WTC11 (cell line): ENCODE data around the gene OR2T1. TPM values are rescaled to one million over a fixed set of nuclear protein-coding genes. Genes with fewer than 3 reads are reported as not detected.

Experiments
- ATAC-seq: fragments of 200-7000 bp; cut with Tn5 transposase; 2 replicates; pipeline ENCODE4 v1.10.0; 2021; ENCODE audit warnings: mild to moderate bottlenecking, moderate library complexity
- Bru-seq: library from RNA; stranded (reverse); fragments of 400-500 nt; gene quantifications from one replicate; lab custom pipeline; 2021; lab: Mats Ljungman, UMichigan
- CTCF ChIA-PET: fragments of 300-600 bp; sonication (Branson Sonifier 250); formaldehyde crosslinking; loops from one replicate; lab custom pipeline; 2021; ENCODE audit warnings: antibody characterized with exemption; lab: Charles Lee
- POLR2A ChIA-PET: fragments of 350-600 bp; sonication (Branson Sonifier 250); formaldehyde crosslinking; loops from one replicate; lab custom pipeline; 2021; ENCODE audit warnings: antibody characterized with exemption; lab: Charles Lee
- DNase-seq: peaks from one replicate; pipeline ENCODE4 v3.0.0; 2021; ENCODE audit warnings: low spot score
- H3K27ac Mint-ChIP-seq: 2 replicates; pipeline ENCODE4 v1.8.0; 2021; ENCODE audit warnings: mixed read lengths
- H3K27me3 Mint-ChIP-seq: 2 replicates; pipeline ENCODE4 v1.8.0; 2021; ENCODE audit warnings: low read depth, mild to moderate bottlenecking, moderate library complexity, mixed read lengths
- H3K36me3 Mint-ChIP-seq: 2 replicates; pipeline ENCODE4 v1.8.0; 2021; ENCODE audit warnings: mixed read lengths
- H3K4me1 Mint-ChIP-seq: 2 replicates; pipeline ENCODE4 v1.8.0; 2022; ENCODE audit warnings: mixed read lengths
- H3K4me3 Mint-ChIP-seq: 2 replicates; pipeline ENCODE4 v1.8.0; 2021; ENCODE audit warnings: mild to moderate bottlenecking, moderate library complexity, mixed read lengths
- H3K9me3 Mint-ChIP-seq: 2 replicates; pipeline ENCODE4 v1.8.0; 2021; ENCODE audit warnings: mixed read lengths
- ELF4 ChIP-seq: sonication (generic); formaldehyde crosslinking; IDR thresholded peaks from 2 replicates; pipeline ENCODE4 v1.8.1; 2022; ENCODE audit warnings: low read depth, mild to moderate bottlenecking, moderate library complexity, missing genetic modification reagents
- ESRRA ChIP-seq: sonication (generic); formaldehyde crosslinking; IDR thresholded peaks from 2 replicates; pipeline ENCODE4 v1.8.1; 2022; ENCODE audit warnings: mild to moderate bottlenecking, missing genetic modification reagents, borderline replicate concordance
- GTF2I ChIP-seq: fragments of 250-450 bp; sonication (Bioruptor Pico); conservative IDR thresholded peaks from 2 replicates; pipeline ENCODE4 v1.4.0; 2021; ENCODE audit warnings: mild to moderate bottlenecking
- HMGA2 ChIP-seq: fragments of 250-450 bp; sonication (Bioruptor Pico); IDR thresholded peaks from 2 replicates; pipeline ENCODE4 v1.4.0; 2021; ENCODE audit warnings: mild to moderate bottlenecking, moderate library complexity
- IRF2 ChIP-seq: sonication (generic); formaldehyde crosslinking; IDR thresholded peaks from 2 replicates; pipeline ENCODE4 v1.8.0; 2022; ENCODE audit warnings: low read depth, missing genetic modification reagents, borderline replicate concordance
- JAZF1 ChIP-seq: fragments of 250-450 bp; sonication (Bioruptor Pico); IDR thresholded peaks from 2 replicates; pipeline ENCODE4 v1.9.0; 2021; ENCODE audit warnings: moderate library complexity, mild to moderate bottlenecking, inconsistent platforms
- NFYB ChIP-seq: sonication (generic); formaldehyde crosslinking; conservative IDR thresholded peaks from 2 replicates; pipeline ENCODE4 v1.8.0; 2022; ENCODE audit warnings: low read depth, missing genetic modification reagents
- TEAD4 ChIP-seq: sonication (generic); formaldehyde crosslinking; IDR thresholded peaks from 2 replicates; pipeline ENCODE4 v1.8.0; 2022; ENCODE audit warnings: mild to moderate bottlenecking, missing genetic modification reagents
- ZNF671 ChIP-seq: fragments of 250-450 bp; sonication (Bioruptor Pico); IDR thresholded peaks from 2 replicates; pipeline ENCODE4 v1.8.0; 2021; ENCODE audit warnings: mild to moderate bottlenecking
- long read RNA-seq, 3 experiments: library from RNA in 1 of 3; library from capped mRNA in 1 of 3; library from polyadenylated mRNA in 1 of 3; unstranded in 2 of 3; stranded (forward) in 1 of 3; transcript quantifications; one replicate each; pipeline ENCODE4 v2.0.0, GENCODE V29; 2021
- total RNA-seq: library from RNA; stranded (reverse); gene quantifications from 3 replicates; pipeline ENCODE4 v1.2.3, GENCODE V29; 2021
- TF ChIP-seq, protein P1 (sequence below): sonication (generic); formaldehyde crosslinking; IDR thresholded peaks from 2 replicates; pipeline ENCODE4 v1.8.0; 2022; ENCODE audit warnings: mild to moderate bottlenecking, missing genetic modification reagents
- TF ChIP-seq, protein P2 (sequence below): sonication (generic); formaldehyde crosslinking; IDR thresholded peaks from 2 replicates; pipeline ENCODE4 v1.8.1; 2022; ENCODE audit warnings: mild to moderate bottlenecking, moderate library complexity, missing genetic modification reagents
- TF ChIP-seq, protein P3 (sequence below): fragments of 250-450 bp; sonication (Bioruptor Pico); conservative IDR thresholded peaks from 2 replicates; pipeline ENCODE4 v1.9.0; 2021; ENCODE audit warnings: mild to moderate bottlenecking
- TF ChIP-seq, protein P4 (sequence below): sonication (generic); formaldehyde crosslinking; IDR thresholded peaks from 2 replicates; pipeline ENCODE4 v1.8.0; 2022; ENCODE audit warnings: mild to moderate bottlenecking, missing genetic modification reagents
- TF ChIP-seq, protein P5 (sequence below): sonication (generic); formaldehyde crosslinking; conservative IDR thresholded peaks from 2 replicates; pipeline ENCODE4 v1.8.1; 2022; ENCODE audit warnings: mild to moderate bottlenecking, missing genetic modification reagents
- TF ChIP-seq, protein P6 (sequence below): fragments of 200-600 bp; IDR thresholded peaks from 2 replicates; pipeline ENCODE4 v1.8.0; 2022; ENCODE audit warnings: antibody characterized with exemption
- TF ChIP-seq, protein P7 (sequence below): fragments of 250-450 bp; sonication (Bioruptor Pico); IDR thresholded peaks from 2 replicates; pipeline ENCODE4 v2.1.2; 2022; ENCODE audit warnings: mild to moderate bottlenecking, moderate library complexity
- TF ChIP-seq, protein P8 (sequence below): sonication (generic); formaldehyde crosslinking; IDR thresholded peaks from 2 replicates; pipeline ENCODE4 v1.8.0; 2022; ENCODE audit warnings: missing genetic modification reagents
- TF ChIP-seq, protein P9 (sequence below): sonication (generic); formaldehyde crosslinking; conservative IDR thresholded peaks from 2 replicates; pipeline ENCODE4 v1.8.1; 2023; ENCODE audit warnings: mild to moderate bottlenecking, low read depth, missing genetic modification reagents, moderate library complexity
- TF ChIP-seq, protein P10 (sequence below): sonication (generic); formaldehyde crosslinking; IDR thresholded peaks from 2 replicates; pipeline ENCODE4 v1.8.0; 2023; ENCODE audit warnings: missing genetic modification reagents

The OR2T1 gene, protein sequence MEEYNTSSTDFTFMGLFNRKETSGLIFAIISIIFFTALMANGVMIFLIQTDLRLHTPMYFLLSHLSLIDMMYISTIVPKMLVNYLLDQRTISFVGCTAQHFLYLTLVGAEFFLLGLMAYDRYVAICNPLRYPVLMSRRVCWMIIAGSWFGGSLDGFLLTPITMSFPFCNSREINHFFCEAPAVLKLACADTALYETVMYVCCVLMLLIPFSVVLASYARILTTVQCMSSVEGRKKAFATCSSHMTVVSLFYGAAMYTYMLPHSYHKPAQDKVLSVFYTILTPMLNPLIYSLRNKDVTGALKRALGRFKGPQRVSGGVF
- total RNA-seq: not detected in 3 replicates
- not detected for Bru-seq, nascent RNA
- long read RNA-seq, experiment 1: 0 reads
- long read RNA-seq, experiment 2: 0 reads
- long read RNA-seq, experiment 3: 0 reads

DNA sequence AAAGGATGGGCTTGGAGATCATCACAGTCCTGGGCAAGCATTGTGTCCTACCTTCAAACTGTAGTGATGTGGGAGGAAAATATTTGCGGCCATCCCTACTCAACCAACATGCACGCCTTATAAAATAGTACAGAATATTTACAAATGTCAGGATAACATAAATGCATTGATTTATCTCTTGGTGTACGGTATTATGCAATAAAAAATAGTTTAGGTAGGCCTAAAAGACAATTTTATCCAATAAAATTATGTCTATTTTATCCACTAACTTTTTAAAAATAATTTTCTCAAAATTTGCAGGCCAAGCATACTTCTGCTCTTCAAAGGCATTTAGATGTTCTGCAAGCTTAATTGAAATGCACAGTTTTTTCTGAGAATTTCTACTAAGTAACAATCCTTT, at the start of gene OR2T1:
Gene OR2T1, plus strand, starts transcription at position 301 of the 400 bp plus-strand sequence. CDS start 3,100 bp downstream, outside the sequence.
- no peak for DNase-seq
- Mint-ChIP-seq H3K9me3 (peaks cover 85% of the 10 kb centered on the region), H3K36me3 (peaks cover 61% of the 10 kb centered on the region), H3K4me1 (no peaks in the 10 kb centered on the region), H3K4me3 (no peak within 1 kb of the TSS), H3K27ac (no peak within 1 kb of the TSS), H3K27me3 (peaks cover 7% of the 10 kb centered on the region)
- ChIA-PET POLR2A (no interaction called here), CTCF (no interaction called here)
- TF ChIP-seq GTF2I (CRISPR knock-in tag) (no peak), JAZF1 (no peak), NFYB (no peak), ESRRA (no peak), HMGA2 (CRISPR knock-in tag) (no peak), ELF4 (CRISPR knock-in tag) (no peak), IRF2 (no peak), ZNF671 (CRISPR knock-in tag) (no peak), TEAD4 (CRISPR knock-in tag) (no peak)
- TF ChIP-seq, protein P1, sequence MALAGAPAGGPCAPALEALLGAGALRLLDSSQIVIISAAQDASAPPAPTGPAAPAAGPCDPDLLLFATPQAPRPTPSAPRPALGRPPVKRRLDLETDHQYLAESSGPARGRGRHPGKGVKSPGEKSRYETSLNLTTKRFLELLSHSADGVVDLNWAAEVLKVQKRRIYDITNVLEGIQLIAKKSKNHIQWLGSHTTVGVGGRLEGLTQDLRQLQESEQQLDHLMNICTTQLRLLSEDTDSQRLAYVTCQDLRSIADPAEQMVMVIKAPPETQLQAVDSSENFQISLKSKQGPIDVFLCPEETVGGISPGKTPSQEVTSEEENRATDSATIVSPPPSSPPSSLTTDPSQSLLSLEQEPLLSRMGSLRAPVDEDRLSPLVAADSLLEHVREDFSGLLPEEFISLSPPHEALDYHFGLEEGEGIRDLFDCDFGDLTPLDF (CRISPR knock-in tag): no peak
- TF ChIP-seq, protein P2, sequence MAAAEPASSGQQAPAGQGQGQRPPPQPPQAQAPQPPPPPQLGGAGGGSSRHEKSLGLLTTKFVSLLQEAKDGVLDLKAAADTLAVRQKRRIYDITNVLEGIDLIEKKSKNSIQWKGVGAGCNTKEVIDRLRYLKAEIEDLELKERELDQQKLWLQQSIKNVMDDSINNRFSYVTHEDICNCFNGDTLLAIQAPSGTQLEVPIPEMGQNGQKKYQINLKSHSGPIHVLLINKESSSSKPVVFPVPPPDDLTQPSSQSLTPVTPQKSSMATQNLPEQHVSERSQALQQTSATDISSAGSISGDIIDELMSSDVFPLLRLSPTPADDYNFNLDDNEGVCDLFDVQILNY: no peak
- TF ChIP-seq, protein P3, sequence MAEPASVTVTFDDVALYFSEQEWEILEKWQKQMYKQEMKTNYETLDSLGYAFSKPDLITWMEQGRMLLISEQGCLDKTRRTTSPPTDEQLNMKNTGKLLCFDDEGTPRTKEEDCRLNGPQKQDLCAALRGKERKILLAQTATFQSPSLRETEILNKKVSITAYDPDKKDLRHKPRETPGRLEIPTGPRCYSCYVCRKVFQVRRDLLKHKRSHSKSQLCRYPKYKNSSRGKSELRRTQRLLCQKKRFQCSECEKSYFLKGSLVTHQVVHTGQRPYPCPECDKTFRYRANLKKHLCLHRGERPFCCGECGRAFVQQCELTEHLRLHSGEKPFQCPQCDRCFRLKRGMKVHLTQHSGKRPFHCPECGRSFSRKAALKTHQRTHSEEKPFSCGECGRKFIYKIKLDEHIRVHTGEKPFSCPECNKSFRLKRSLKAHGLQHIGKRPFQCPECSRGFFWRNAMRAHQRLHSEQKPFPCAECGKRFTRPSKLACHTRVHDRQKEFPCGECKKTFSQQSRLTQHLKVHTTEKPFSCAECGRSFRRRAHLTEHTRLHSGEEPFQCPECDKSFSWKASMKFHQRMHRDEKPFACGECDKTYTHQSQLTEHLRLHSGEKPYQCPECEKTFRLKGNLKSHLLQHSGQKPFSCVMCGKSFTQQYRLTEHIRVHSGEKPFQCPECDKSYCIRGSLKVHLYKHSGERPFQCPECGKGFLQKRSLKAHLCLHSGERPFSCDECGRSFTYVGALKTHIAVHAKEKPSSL (CRISPR knock-in tag): no peak
- TF ChIP-seq, protein P4, sequence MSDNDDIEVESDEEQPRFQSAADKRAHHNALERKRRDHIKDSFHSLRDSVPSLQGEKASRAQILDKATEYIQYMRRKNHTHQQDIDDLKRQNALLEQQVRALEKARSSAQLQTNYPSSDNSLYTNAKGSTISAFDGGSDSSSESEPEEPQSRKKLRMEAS (CRISPR knock-in tag): no peak
- TF ChIP-seq, protein P5, sequence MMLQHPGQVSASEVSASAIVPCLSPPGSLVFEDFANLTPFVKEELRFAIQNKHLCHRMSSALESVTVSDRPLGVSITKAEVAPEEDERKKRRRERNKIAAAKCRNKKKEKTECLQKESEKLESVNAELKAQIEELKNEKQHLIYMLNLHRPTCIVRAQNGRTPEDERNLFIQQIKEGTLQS (CRISPR knock-in tag): no peak
- TF ChIP-seq, protein P6, sequence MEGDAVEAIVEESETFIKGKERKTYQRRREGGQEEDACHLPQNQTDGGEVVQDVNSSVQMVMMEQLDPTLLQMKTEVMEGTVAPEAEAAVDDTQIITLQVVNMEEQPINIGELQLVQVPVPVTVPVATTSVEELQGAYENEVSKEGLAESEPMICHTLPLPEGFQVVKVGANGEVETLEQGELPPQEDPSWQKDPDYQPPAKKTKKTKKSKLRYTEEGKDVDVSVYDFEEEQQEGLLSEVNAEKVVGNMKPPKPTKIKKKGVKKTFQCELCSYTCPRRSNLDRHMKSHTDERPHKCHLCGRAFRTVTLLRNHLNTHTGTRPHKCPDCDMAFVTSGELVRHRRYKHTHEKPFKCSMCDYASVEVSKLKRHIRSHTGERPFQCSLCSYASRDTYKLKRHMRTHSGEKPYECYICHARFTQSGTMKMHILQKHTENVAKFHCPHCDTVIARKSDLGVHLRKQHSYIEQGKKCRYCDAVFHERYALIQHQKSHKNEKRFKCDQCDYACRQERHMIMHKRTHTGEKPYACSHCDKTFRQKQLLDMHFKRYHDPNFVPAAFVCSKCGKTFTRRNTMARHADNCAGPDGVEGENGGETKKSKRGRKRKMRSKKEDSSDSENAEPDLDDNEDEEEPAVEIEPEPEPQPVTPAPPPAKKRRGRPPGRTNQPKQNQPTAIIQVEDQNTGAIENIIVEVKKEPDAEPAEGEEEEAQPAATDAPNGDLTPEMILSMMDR: no peak
- TF ChIP-seq, protein P7, sequence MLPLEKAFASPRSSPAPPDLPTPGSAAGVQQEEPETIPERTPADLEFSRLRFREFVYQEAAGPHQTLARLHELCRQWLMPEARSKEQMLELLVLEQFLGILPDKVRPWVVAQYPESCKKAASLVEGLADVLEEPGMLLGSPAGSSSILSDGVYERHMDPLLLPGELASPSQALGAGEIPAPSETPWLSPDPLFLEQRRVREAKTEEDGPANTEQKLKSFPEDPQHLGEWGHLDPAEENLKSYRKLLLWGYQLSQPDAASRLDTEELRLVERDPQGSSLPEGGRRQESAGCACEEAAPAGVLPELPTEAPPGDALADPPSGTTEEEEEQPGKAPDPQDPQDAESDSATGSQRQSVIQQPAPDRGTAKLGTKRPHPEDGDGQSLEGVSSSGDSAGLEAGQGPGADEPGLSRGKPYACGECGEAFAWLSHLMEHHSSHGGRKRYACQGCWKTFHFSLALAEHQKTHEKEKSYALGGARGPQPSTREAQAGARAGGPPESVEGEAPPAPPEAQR (CRISPR knock-in tag): no peak
- TF ChIP-seq, protein P8, sequence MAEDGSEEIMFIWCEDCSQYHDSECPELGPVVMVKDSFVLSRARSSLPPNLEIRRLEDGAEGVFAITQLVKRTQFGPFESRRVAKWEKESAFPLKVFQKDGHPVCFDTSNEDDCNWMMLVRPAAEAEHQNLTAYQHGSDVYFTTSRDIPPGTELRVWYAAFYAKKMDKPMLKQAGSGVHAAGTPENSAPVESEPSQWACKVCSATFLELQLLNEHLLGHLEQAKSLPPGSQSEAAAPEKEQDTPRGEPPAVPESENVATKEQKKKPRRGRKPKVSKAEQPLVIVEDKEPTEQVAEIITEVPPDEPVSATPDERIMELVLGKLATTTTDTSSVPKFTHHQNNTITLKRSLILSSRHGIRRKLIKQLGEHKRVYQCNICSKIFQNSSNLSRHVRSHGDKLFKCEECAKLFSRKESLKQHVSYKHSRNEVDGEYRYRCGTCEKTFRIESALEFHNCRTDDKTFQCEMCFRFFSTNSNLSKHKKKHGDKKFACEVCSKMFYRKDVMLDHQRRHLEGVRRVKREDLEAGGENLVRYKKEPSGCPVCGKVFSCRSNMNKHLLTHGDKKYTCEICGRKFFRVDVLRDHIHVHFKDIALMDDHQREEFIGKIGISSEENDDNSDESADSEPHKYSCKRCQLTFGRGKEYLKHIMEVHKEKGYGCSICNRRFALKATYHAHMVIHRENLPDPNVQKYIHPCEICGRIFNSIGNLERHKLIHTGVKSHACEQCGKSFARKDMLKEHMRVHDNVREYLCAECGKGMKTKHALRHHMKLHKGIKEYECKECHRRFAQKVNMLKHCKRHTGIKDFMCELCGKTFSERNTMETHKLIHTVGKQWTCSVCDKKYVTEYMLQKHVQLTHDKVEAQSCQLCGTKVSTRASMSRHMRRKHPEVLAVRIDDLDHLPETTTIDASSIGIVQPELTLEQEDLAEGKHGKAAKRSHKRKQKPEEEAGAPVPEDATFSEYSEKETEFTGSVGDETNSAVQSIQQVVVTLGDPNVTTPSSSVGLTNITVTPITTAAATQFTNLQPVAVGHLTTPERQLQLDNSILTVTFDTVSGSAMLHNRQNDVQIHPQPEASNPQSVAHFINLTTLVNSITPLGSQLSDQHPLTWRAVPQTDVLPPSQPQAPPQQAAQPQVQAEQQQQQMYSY (CRISPR knock-in tag): no peak
- TF ChIP-seq, protein P9, sequence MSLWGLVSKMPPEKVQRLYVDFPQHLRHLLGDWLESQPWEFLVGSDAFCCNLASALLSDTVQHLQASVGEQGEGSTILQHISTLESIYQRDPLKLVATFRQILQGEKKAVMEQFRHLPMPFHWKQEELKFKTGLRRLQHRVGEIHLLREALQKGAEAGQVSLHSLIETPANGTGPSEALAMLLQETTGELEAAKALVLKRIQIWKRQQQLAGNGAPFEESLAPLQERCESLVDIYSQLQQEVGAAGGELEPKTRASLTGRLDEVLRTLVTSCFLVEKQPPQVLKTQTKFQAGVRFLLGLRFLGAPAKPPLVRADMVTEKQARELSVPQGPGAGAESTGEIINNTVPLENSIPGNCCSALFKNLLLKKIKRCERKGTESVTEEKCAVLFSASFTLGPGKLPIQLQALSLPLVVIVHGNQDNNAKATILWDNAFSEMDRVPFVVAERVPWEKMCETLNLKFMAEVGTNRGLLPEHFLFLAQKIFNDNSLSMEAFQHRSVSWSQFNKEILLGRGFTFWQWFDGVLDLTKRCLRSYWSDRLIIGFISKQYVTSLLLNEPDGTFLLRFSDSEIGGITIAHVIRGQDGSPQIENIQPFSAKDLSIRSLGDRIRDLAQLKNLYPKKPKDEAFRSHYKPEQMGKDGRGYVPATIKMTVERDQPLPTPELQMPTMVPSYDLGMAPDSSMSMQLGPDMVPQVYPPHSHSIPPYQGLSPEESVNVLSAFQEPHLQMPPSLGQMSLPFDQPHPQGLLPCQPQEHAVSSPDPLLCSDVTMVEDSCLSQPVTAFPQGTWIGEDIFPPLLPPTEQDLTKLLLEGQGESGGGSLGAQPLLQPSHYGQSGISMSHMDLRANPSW (CRISPR knock-in tag): no peak
- TF ChIP-seq, protein P10, sequence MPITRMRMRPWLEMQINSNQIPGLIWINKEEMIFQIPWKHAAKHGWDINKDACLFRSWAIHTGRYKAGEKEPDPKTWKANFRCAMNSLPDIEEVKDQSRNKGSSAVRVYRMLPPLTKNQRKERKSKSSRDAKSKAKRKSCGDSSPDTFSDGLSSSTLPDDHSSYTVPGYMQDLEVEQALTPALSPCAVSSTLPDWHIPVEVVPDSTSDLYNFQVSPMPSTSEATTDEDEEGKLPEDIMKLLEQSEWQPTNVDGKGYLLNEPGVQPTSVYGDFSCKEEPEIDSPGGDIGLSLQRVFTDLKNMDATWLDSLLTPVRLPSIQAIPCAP (CRISPR knock-in tag): no peak
- ATAC-seq: no peak
